Muscle layer of duodenum (tissue), 2 donors: ENCODE data around the gene EHMT2.

ENCODE experiments used
- H3K27ac ChIP-seq: one replicate; pipeline ENCODE4 v1.7.0; 2013; ENCODE audit warnings: mild to moderate bottlenecking, low read length
- H3K27me3 ChIP-seq: one replicate; pipeline ENCODE4 v1.7.0; 2013; ENCODE audit warnings: low read depth, mild to moderate bottlenecking, control low read depth, low read length
- H3K36me3 ChIP-seq, 2 donors: one replicate each; pipeline ENCODE4 v1.7.0; 2013; ENCODE audit warnings: low read length in 2 of 2, control low read depth in 1 of 2, mild to moderate bottlenecking in 1 of 2; ENCODE audit not compliant: insufficient read depth in 2 of 2, control insufficient read depth in 1 of 2
- H3K4me1 ChIP-seq, 2 donors: one replicate each; pipeline ENCODE4 v1.7.0; 2013; ENCODE audit warnings: low read length in 2 of 2, mild to moderate bottlenecking in 2 of 2, control low read depth in 1 of 2, moderate library complexity in 1 of 2; ENCODE audit not compliant: insufficient read depth in 2 of 2, control insufficient read depth in 1 of 2
- H3K4me3 ChIP-seq, 2 donors: one replicate each; pipeline ENCODE4 v1.7.0; 2013; ENCODE audit warnings: low read length in 2 of 2, low read depth in 1 of 2, mild to moderate bottlenecking in 1 of 2
- H3K9me3 ChIP-seq, 2 donors: one replicate each; pipeline ENCODE4 v1.7.0; 2013; ENCODE audit warnings: low read length in 2 of 2, control low read depth in 1 of 2, mild to moderate bottlenecking in 1 of 2; ENCODE audit not compliant: control insufficient read depth in 1 of 2
- donor health status: healthy.

Gene EHMT2

DNA sequence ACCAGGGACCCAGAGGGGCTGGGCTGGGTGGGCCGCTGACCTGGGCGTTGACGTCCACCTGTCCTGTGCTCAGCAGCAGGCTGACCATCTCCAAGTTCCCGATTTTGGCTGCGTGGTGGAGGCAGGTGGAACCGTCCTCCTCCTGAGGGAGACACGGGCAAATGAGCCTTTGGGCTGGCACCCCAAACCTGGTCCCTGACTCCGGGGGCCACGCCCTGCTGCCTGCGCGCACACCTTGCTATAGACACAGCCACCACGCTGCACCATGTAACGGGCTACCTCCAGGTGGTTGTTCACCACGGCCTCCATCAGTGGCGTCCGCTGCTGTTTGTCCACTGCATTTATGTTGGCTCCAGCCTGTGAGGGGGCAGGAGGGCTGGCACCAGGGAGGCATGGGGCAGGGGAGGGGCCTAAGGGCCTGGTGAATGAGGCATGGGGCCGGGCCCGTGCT is 10.9 kb downstream of the EHMT2 start:
- Histone ChIP-seq H3K27me3 (no peaks in the 10 kb centered on the region), H3K36me3 (peaks cover 25 to 80% of the 10 kb centered on the region in 2 donors), H3K4me1 (no peaks in the 10 kb centered on the region), H3K27ac (no peak overlapping the region), H3K9me3 (no peaks in the 10 kb centered on the region), H3K4me3 (no peak overlapping the region)

DNA sequence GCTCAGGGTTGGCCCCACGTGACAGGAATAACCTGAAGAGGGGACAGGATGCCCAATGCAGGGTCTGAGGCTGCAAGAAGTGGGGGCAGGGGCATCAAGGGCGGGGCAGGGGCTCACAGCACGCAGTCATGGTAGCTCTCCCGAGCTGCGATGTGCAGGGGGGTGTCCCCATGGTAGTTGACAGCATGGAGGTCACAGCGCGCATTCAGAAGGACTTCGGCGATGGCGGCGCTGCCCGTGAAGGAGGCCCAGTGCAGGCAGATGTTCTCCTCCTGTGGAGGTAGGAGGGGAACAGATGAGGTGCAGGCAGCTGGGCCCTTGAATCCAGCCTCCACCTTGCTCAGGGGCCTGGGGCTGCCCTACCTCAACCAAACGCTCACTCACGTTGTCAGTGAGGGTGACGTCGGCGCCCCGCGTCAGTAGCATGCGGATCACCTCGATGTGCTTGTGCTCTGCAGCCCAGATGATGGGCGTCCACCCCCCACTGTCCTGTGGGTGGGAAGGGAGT is 12.9 kb downstream of the EHMT2 start:
- H3K9me3 ChIP-seq: no peaks in the 10 kb centered on the region
- no peaks in the 10 kb centered on the region for H3K27me3 ChIP-seq
- no peak overlapping the region for H3K27ac ChIP-seq
- H3K36me3 ChIP-seq: peaks cover 43 to 96% of the 10 kb centered on the region in 2 donors
- H3K4me3 ChIP-seq: no peak overlapping the region
- no peaks in the 10 kb centered on the region for H3K4me1 ChIP-seq

DNA sequence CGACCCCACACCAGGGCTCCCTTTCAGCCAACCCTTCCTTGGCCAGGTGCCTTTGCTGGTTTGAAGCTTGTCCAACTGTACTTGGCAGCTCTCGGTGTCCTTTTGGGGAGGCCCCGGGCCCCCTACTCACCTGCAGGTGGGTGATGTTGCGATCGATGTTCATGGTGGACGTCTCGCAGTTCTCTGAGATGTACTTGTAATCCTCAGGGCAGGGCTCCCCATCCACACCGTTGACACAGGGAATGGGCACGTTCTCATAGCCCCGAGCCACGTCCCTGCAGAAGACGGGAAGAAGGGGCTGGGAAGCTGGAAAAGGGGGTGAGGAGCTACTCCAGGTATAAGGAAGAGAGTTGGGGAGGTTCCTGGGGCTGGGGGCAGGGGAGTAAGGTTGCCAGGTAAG is 13.8 kb downstream of the EHMT2 start:
- no peaks in the 10 kb centered on the region for H3K27me3 ChIP-seq
- H3K27ac ChIP-seq: no peak overlapping the region
- H3K4me1 ChIP-seq: no peaks in the 10 kb centered on the region
- H3K36me3 ChIP-seq: peaks cover 43 to 88% of the 10 kb centered on the region in 2 donors
- H3K4me3 ChIP-seq: no peak overlapping the region
- H3K9me3 ChIP-seq: no peaks in the 10 kb centered on the region

DNA sequence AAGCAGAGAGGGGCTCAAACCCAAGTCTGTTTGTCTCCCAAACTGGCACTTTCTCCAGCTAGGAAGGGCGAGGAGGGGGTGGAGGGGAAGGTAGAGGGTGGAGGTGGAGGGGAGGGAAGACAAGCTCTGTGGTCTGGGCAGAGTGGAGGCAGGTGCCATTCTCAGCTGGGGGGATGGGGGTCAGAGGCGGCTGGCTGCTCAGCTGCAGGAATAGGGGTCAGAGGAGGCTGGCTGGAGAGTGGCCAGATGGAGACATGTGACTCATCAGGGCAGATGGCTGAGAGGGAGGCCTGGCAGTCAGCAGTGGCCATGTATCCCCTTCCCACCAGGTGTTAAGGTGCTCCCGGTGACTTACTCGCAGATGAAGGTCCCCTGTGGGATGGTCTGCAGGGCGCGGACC is 15.2 kb downstream of the EHMT2 start:
- H3K27ac ChIP-seq: no peak overlapping the region
- no peak overlapping the region for H3K4me3 ChIP-seq
- no peaks in the 10 kb centered on the region for H3K9me3 ChIP-seq
- no peaks in the 10 kb centered on the region for H3K27me3 ChIP-seq
- H3K4me1 ChIP-seq: no peaks in the 10 kb centered on the region
- peaks cover 35 to 75% of the 10 kb centered on the region in 2 donors for H3K36me3 ChIP-seq

DNA sequence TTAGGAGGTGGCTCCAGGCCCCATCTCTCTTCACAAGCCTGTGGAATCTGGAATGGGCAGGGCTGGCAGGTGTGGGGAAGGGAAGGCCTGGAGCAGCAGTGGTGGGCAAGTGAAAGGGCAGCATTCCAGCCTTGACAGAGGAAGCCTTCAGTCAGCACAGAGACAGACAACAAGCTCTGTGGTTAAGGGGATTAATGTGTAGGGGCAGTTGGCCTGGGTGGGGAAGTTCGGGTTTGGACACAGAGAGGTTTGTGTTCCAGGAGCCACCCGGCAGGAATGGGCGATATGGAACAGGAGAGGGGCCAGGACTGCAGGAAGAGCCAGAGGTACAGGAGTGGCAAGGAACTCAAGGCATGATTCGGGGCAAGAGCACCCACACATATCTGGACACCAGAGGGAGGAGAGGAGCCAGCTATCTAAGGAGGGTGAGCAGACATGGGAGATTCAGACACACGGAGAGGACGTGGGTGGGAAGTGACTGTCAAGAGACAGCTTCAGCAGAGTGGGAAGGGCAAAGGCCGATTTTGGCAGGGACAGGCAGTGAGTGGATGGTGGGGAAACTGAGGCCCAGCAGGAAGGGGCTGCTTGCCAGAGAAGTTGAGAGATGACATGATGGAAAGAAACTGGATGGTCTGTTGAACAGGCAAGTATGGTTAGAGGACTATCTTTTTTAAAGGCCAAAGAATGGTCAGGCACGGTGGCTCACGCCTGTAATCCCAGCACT is 16.2 kb downstream of the EHMT2 start:
- H3K36me3 ChIP-seq: peaks cover 30 to 65% of the 10 kb centered on the region in 2 donors
- no peaks in the 10 kb centered on the region for H3K27me3 ChIP-seq
- H3K27ac ChIP-seq: no peak overlapping the region
- H3K4me3 ChIP-seq: no peak overlapping the region
- H3K9me3 ChIP-seq: no peaks in the 10 kb centered on the region
- H3K4me1 ChIP-seq: no peaks in the 10 kb centered on the region

DNA sequence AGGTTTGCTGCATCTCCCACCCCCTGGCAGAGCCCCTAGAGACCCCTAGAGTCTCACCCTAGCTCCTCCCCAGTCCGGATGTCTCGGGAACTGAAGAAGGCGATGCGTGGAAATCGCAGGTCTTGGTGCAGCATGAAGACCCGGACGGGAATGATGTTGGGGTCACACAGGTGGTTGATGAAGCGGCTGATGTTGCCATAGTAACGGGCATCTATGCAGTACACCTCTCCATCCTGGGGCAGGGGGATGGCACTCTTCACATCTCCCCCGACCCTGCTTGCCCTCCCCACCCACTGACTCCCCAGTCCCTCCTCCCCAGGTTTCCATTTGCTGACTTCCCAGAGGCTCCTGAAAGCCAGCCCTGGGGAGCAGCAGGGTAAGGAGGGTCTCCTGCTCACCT is 16.9 kb downstream of the EHMT2 start:
- Histone ChIP-seq H3K4me1 (no peaks in the 10 kb centered on the region), H3K27me3 (no peaks in the 10 kb centered on the region), H3K27ac (no peak overlapping the region), H3K36me3 (peaks cover 30 to 59% of the 10 kb centered on the region in 2 donors), H3K9me3 (no peaks in the 10 kb centered on the region), H3K4me3 (no peak overlapping the region)

DNA sequence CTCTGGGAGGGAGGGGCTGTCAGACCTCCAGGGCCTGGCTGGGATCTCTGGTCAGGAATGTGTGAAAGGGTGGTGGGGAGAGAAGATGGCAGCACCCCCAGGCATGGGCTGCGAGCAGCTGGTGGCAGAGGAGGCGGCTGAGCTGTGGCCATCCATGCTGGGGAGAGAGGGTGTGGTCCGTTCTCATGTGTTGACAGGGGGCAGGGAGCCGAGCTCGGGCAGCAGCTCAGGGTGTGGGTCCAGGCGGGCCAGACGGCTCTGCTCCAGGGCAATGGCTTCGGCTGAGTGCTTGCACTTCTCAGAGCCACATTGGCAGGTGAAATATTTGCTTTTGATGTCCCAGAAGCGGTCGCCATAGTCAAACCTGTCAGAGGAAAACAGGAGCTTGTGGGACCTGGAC is 17.6 kb downstream of the EHMT2 start:
- Histone ChIP-seq H3K27ac (no peak overlapping the region), H3K36me3 (peaks cover 30 to 52% of the 10 kb centered on the region in 2 donors), H3K4me1 (no peaks in the 10 kb centered on the region), H3K27me3 (no peaks in the 10 kb centered on the region), H3K4me3 (no peak overlapping the region), H3K9me3 (no peaks in the 10 kb centered on the region)

DNA sequence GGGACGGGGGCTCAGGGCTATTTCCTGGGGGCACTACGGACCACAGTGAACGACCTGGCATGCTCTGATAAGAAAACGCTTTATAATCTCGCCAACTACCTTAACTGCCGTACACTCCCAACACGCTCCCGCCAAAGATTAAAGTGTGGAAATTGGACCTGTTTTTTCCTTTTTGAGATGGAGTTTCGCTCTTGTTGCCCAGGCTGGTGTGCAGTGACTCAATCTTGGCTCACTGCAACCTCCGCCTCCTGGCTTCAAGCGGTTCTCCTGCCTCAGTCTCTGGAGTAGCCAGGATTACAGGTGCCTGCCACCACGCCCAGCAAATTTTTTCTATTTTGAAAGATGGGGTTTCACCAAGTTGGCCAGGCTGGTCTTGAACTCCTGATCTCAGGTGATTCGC is 18.4 kb downstream of the EHMT2 start:
- no peaks in the 10 kb centered on the region for H3K4me1 ChIP-seq
- no peaks in the 10 kb centered on the region for H3K9me3 ChIP-seq
- peaks cover 24 to 45% of the 10 kb centered on the region in 2 donors for H3K36me3 ChIP-seq
- no peaks in the 10 kb centered on the region for H3K27me3 ChIP-seq
- H3K4me3 ChIP-seq: no peak overlapping the region
- H3K27ac ChIP-seq: peak overlapping the region; percentile 56

DNA sequence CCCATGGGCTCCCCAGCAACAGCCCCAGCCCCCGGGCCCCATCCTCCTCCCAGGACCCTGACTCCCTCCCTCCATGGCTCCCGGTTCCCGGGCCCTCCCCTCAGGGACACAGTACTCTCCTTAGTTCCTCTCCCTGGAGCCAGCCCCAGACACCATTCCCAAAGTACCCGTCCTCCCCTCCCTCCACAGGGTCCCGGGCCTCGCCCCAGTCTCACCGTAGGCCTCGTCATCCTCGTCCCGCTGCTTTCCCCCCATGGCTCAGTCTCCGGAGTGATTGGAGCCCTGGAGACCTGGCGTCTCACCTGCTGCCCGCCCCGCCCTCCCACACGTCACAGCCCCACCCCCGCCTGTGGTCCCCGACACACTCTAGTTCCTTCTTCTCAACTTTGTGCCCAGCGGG is 18.8 kb downstream of the EHMT2 start, which contains the start of gene SLC44A4:
Gene SLC44A4, minus strand, starts transcription at position 272 of the 400 bp plus-strand sequence. Its CDS starts 17 bp downstream, at position 255.
- Histone ChIP-seq H3K27me3 (no peaks in the 10 kb centered on the region), H3K4me3 (peak within 1 kb of the TSS in 1 of 2 donors; percentile 48), H3K4me1 (no peaks in the 10 kb centered on the region), H3K9me3 (no peaks in the 10 kb centered on the region), H3K36me3 (peaks cover 24 to 41% of the 10 kb centered on the region in 2 donors), H3K27ac (peak within 1 kb of the TSS; percentile 86)

DNA sequence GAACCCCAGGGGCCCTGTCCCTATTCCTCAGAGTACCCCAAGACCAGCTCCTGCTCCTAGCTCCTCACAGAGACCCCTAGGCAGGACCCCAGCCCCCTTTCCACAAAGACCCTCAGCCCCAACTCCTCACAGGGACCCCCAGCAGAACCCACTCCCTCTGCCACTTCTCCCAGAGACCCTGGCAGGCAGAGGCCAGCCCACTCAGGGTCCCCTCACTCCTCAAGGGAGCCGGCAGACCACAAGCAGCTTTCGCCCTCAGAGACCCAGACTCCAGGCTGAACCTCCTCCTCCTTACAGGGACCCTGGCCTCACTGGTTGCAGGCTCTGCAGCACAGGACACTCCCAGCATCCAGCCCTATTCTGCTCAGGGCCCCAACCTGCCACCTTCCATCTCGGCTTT is 19.3 kb downstream of the EHMT2 start:
- Histone ChIP-seq H3K4me3 (peak overlapping the region in 1 of 2 donors; percentile 48), H3K27ac (peak overlapping the region; percentile 86), H3K4me1 (no peaks in the 10 kb centered on the region), H3K9me3 (no peaks in the 10 kb centered on the region), H3K36me3 (peaks cover 24 to 36% of the 10 kb centered on the region in 2 donors), H3K27me3 (no peaks in the 10 kb centered on the region)

DNA sequence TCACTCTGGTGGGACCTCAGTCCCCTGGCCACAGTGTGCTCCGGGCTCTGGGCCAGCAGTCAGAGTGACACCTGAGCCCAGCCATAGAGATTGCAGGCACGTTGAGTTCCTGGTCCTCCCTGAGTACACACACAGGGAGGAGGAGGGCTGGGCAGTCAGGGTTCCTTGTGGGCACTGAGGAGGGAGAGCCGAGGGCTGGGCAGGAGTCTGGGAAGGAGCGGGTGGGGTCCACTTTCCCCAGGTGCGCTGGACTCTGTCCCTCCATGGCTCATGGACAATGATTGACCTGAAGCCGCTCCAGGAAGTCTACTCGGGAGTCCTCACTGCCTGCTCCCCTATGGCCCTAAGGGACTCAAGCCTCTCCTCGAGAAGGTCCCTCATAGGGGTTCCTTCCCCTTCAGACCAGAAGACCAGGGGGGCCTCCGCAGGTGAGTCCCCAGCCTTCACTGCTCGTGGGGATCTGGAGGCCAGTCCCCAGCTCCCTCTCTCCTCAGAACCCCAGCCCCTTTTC is 19.8 kb downstream of the EHMT2 start:
- Histone ChIP-seq H3K36me3 (peaks cover 24 to 30% of the 10 kb centered on the region in 2 donors), H3K4me1 (no peaks in the 10 kb centered on the region), H3K9me3 (no peaks in the 10 kb centered on the region), H3K27ac (peak overlapping the region; percentile 86), H3K4me3 (peak overlapping the region in 1 of 2 donors; percentile 48), H3K27me3 (no peaks in the 10 kb centered on the region)
